Pancreas (tissue), 10 donors: Measurements from ENCODE around the gene MAP1LC3A. TPM values are rescaled to one million over a fixed set of nuclear protein-coding genes. Genes with fewer than 3 reads are reported as not detected.

Experiments used
- ATAC-seq, 4 donors: fragments of 200-7000 bp; cut with Tn5 transposase; one replicate each; pipeline versions ENCODE4 v1.8.0 to v1.9.1; 2020; ENCODE audit warnings: mild to moderate bottlenecking in 4 of 4, moderate library complexity in 4 of 4
- DNase-seq, 6 donors: peaks; one replicate each; pipeline ENCODE4 v3.0.0-alpha.2; 2020
- FAIRE-seq: peaks from 2 replicates; lab custom pipeline; 2012; peaks lifted over from hg19 to GRCh38; lab: Jason Lieb, UNC
- H3K27ac ChIP-seq, 4 donors: fragments of 200-600 bp; sonication (generic); 1 replicate in 3 of 4; 2 replicates in 1 of 4; pipeline versions ENCODE4 v1.5.0 to v1.8.0; 2020
- H3K27me3 ChIP-seq, 4 donors: fragments of 200-600 bp; one replicate each; pipeline ENCODE4 v1.8.0; 2021
- H3K36me3 ChIP-seq, 3 donors: fragments of 200-600 bp; sonication (generic) in 1 of 3; one replicate each; pipeline versions ENCODE4 v1.5.0 to v1.8.0; 2020 to 2021
- H3K4me1 ChIP-seq, 3 donors: fragments of 200-600 bp; one replicate each; pipeline ENCODE4 v1.8.0; 2021
- H3K4me3 ChIP-seq, 4 donors: fragments of 200-600 bp; sonication (generic) in 2 of 4; one replicate each; pipeline versions ENCODE4 v1.5.0 to v1.8.0; 2020 to 2021
- H3K9me3 ChIP-seq, 4 donors: fragments of 200-600 bp; one replicate each; pipeline ENCODE4 v1.8.0; 2021
- WGBS, 2 donors: extraction: QIAGEN DNeasy Blood & Tissue Kit; methylation state at CpG; one replicate each; pipeline ENCODE4 v1.1.7; 2013; 5-methylcytosine and 5-hydroxymethylcytosine counted together
- intact Hi-C, 3 donors: fragments of 100-400 bp; cut with DNase I; formaldehyde crosslinking; loops; one replicate each; pipeline versions ENCODE4 v1.11.1 to v1.14.2; 2022
- polyA plus RNA-seq, 2 donors: library from polyadenylated mRNA; stranded (reverse); fragments of 200-250 nt; gene quantifications; one replicate each; pipeline ENCODE4 v1.2.3, GENCODE V29; 2013
- total RNA-seq, 6 donors: library from RNA; stranded (reverse); fragmentation: NEBNext Ultra II Directional in 4 of 6; extraction: Animal tissue kit (Norgen Biotek cat#: 25700) in 4 of 6; gene quantifications; one replicate each; pipeline versions ENCODE4 v1.2.1 to v1.2.4, GENCODE V29; 2021 to 2023
- TF ChIP-seq, protein P1 (sequence below), 4 donors: fragments of 200-600 bp; sonication (generic) in 3 of 4; IDR thresholded peaks; one replicate each; pipeline versions ENCODE4 v1.5.0 to v1.8.0; 2021; ENCODE audit warnings: antibody characterized with exemption in 4 of 4
- donor health status: healthy with polysubstance abuse.
- donor health status: DM: no; HTN: no; CAD: no; lungs with moderate emphysema.
- donor health status: DM: no; HTN: no; CAD: no.
- donor health status: control.
- donor health status: control.
- donor health status: Bipolar disorder and iron deficiency.
- donor health status: DM: yes; HTN: yes; CAD: no.
- donor health status: DM: no; HTN: no; CAD: no.
- donor health status: DM: no; HTN: no; CAD: no.
- donor health status: DM: yes; HTN: yes; CAD: no.

MAP1LC3A gene
- total and polyA plus RNA-seq, 8 donors, result 9.4 to 94.2 (median 14.0) TPM

DNA sequence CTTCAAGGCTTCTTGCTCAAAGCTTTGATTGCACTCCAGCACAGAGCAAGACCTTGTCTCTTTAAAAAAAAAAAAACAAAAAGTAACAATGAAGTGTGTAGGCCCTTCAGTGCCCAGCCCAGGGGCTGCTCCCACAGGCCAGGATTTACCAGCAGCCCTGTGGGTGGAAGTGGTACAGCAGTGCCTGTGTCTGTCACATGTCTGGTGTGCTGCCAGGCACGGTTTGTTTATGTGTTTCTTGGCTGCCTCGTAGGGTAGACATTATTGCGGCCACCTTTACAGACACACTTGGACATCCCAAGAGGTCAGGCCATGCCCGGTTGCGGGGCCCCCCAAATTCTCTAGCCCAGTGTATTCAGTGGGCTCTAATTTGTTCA is 29.6 kb upstream of the MAP1LC3A start:
- intact Hi-C loops, result loop anchor here in 1 of 3 donors (10.0 kb wide), 1 partner anchor 214 kb away; no protein-coding TSS in a partner anchor
- H3K4me1 ChIP-seq, result peaks cover 0 to 18% (median 6%) of the 10 kb centered on the region in 3 donors
- no peak overlapping the region for H3K4me3 ChIP-seq
- H3K36me3 ChIP-seq, result peaks cover 0 to 33% (median 9%) of the 10 kb centered on the region in 3 donors
- WGBS, 2 donors, result 46 to 47% methylated on average over 5 of the region's 5 CpGs
- H3K9me3 ChIP-seq, result no peaks in the 10 kb centered on the region
- TF ChIP-seq, protein P1, sequence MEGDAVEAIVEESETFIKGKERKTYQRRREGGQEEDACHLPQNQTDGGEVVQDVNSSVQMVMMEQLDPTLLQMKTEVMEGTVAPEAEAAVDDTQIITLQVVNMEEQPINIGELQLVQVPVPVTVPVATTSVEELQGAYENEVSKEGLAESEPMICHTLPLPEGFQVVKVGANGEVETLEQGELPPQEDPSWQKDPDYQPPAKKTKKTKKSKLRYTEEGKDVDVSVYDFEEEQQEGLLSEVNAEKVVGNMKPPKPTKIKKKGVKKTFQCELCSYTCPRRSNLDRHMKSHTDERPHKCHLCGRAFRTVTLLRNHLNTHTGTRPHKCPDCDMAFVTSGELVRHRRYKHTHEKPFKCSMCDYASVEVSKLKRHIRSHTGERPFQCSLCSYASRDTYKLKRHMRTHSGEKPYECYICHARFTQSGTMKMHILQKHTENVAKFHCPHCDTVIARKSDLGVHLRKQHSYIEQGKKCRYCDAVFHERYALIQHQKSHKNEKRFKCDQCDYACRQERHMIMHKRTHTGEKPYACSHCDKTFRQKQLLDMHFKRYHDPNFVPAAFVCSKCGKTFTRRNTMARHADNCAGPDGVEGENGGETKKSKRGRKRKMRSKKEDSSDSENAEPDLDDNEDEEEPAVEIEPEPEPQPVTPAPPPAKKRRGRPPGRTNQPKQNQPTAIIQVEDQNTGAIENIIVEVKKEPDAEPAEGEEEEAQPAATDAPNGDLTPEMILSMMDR (IDR thresholded peaks at IDR 0.05), result no peak
- DNase-seq, result peak in 2 of 6 donors; percentile 15 to 34
- peak in 1 of 4 donors; percentile 24 for ATAC-seq
- H3K27ac ChIP-seq, result peak overlapping the region in 1 of 4 donors; percentile 9
- no peak for FAIRE-seq
- no peaks in the 10 kb centered on the region for H3K27me3 ChIP-seq

DNA sequence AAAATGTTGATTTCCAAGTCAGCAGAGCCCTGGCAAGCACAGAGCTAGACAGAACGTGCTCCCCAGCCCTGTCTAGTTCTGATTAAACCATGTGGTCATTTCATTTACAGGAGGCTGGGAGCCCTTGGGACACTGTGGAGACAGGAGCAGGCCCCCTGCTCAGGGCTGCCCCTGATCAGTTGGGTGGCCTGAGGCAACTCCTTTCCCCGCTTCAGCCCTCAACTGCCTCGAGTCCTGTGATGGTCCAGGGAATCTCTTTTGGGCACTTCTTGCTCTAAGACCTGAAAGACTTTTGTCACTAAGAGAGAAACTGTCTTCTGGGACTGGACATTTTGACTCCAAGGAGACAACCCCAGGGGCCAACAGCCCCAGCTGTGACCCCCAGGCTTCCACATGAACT is 28.8 kb upstream of the MAP1LC3A start:
- Histone ChIP-seq H3K4me3 (no peak overlapping the region), H3K9me3 (no peaks in the 10 kb centered on the region), H3K4me1 (peaks cover 0 to 18% (median 6%) of the 10 kb centered on the region in 3 donors), H3K27ac (no peak overlapping the region), H3K27me3 (no peaks in the 10 kb centered on the region), H3K36me3 (peaks cover 0 to 42% (median 9%) of the 10 kb centered on the region in 3 donors)
- intact Hi-C loops, result loop anchor here in 1 of 3 donors (10.0 kb wide), 2 partner anchors 215 to 235 kb away; no protein-coding TSS in a partner anchor
- FAIRE-seq, result no peak
- no peak for ATAC-seq
- 85 to 91% methylated on average over 3 of the region's 3 CpGs for WGBS, 2 donors
- TF ChIP-seq, protein P1 (IDR thresholded peaks at IDR 0.05), result no peak
- DNase-seq, result peak in 1 of 6 donors; percentile 15

DNA sequence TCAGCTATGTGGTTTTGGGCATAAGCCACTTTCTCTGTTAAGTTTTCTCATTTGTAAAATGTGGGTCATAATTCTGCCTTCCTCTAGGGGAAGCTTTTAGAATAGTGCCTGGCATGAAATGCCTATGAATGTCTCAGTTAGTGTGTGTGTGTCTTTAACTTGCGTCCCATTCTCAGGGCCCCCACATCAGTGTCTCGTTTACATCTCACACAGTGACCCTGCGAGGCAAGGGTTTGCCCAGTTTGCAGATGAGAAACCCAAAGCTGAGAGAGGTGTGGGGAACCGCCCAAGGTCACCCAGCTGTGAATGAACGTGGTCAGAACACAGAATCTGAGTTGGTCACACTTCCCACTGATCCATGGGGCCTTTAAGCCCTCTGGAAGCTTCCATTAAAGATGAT is 28.2 kb upstream of the MAP1LC3A start:
- DNase-seq, result peak in 1 of 6 donors; percentile 30
- intact Hi-C loops, result loop anchor here in 1 of 3 donors (10.0 kb wide), 1 partner anchor 234 kb away; no protein-coding TSS in a partner anchor
- H3K4me3 ChIP-seq, result no peak overlapping the region
- TF ChIP-seq, protein P1 (IDR thresholded peaks at IDR 0.05), result no peak
- H3K4me1 ChIP-seq, result peaks cover 0 to 17% (median 6%) of the 10 kb centered on the region in 3 donors
- FAIRE-seq, result no peak
- no peaks in the 10 kb centered on the region for H3K27me3 ChIP-seq
- ATAC-seq, result no peak
- H3K27ac ChIP-seq, result no peak overlapping the region
- 61 to 74% methylated on average over 5 of the region's 5 CpGs for WGBS, 2 donors
- H3K9me3 ChIP-seq, result no peaks in the 10 kb centered on the region
- peaks cover 0 to 48% (median 13%) of the 10 kb centered on the region in 3 donors for H3K36me3 ChIP-seq

DNA sequence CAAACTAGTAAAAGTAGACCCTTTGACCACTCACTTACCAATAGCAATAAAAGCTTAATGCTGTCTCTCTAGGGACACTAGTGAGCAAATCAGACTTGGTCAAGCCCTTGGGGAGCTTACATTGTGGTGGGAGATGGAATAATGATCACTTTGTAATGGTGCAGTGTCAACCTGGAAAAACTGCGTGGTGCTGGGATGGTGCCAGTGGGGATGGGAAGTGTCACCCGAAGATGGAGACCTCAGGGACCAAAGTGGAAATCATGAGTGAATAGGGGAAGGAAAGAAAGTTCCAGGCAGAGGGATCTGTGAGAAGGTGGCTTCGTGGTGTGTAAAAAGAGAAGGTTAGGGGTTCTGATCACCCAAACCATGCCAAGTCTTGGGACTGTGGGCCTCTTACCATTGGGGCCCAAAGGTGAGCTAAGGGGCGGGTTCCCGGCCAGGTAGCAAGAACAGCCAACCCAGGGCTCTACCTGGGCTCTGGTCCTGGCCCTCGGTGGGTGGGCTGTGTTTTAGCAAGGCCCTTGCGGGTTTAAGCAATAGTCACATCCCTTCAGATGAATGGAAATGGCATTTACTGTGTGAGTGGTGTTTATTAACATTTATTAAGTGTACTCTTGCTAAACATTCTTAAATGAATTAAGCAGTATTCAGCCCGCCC is 26.8 kb upstream of the MAP1LC3A start:
- 89 to 91% methylated on average over 8 of the region's 8 CpGs for WGBS, 2 donors
- TF ChIP-seq, protein P1 (IDR thresholded peaks at IDR 0.05), result no peak
- H3K4me3 ChIP-seq, result no peak overlapping the region
- no peaks in the 10 kb centered on the region for H3K9me3 ChIP-seq
- no peak for FAIRE-seq
- H3K27me3 ChIP-seq, result no peaks in the 10 kb centered on the region
- peaks cover 0 to 3% (median 0%) of the 10 kb centered on the region in 3 donors for H3K4me1 ChIP-seq
- peaks cover 3 to 58% (median 18%) of the 10 kb centered on the region in 3 donors for H3K36me3 ChIP-seq
- intact Hi-C loops, result loop anchor here in 1 of 3 donors (10.0 kb wide), 1 partner anchor 233 kb away; no protein-coding TSS in a partner anchor
- no peak overlapping the region for H3K27ac ChIP-seq
- DNase-seq, result peak in 1 of 6 donors; percentile 29
- ATAC-seq, result no peak
